DMS114 treated with DMSO at 0.1 percent for 48 hours (cell line): Measurements from ENCODE around the gene HYI.

ENCODE experiments used
- DNase-seq: peaks from one replicate; lab custom pipeline; 2025; ENCODE audit not compliant: unreplicated experiment; lab: John Stamatoyannopoulos, UW

Gene HYI

DNA sequence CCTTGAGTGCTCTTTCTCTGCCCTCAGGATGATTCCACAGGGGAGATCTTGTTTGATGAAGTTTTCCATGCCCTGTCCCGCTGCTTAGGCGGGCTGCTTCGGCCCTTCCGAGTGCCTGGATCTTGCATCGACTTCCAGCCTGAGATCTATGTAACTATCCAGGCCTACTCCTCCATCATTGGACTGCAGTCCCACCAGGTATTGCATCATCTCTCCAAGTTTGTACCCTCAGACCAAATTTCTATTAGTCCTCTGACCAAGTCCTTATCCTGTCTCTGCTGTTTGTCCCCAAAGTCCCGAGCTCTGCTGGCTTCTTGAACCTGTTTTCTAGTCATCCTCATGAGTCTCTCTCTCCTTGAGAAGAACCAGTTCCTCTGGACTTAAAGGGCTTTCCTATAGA, 49.4 kb downstream of the HYI start:
- no peak for DNase-seq

DNA sequence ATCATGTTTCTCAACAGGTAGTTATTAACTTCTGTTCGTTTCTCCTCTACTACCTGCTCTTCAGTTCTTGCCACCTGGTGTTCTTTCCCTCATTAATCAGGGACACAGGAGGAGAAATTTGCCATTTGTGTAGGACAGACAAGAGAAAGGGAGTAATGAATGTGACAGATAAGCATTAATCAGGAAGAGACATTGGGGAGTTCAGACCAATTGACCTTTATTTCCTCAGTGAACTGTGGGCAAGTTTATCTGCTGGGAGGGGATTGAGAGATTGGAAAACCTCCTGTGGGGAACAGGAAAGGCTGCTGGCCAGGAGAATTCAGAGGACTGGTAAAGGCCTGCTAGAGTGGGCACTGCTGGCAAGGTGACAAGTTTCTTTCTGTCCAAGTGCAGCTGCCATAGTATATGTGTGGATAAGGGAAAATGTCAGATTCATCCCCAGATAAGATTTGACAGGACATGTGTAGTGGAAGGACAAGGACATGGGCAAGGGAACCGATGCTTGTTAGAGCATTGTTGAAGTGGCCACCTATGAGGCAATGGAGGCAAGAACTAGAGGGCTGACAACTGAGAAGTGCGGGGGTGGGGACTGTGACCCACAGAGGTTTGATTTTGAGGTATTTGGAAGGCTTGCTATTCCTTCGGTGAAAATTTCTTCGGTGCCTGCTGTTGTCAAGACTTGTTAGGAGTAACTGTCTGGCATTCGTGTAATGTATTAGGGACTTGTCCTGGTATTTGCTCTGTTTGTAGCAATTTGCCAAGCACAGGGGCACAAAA, 51.5 kb downstream of the HYI start:
- no peak for DNase-seq
